Measurements from ENCODE around the gene IRF9.

IRF9 gene

GRCh38 chr14:24178399-24179178 lies 17.5 kb downstream of the IRF9 start:
- no peak for DNase-seq

GRCh38 chr14:24179294-24179960 lies 18.4 kb downstream of the IRF9 start:
- no peak for DNase-seq

DNA sequence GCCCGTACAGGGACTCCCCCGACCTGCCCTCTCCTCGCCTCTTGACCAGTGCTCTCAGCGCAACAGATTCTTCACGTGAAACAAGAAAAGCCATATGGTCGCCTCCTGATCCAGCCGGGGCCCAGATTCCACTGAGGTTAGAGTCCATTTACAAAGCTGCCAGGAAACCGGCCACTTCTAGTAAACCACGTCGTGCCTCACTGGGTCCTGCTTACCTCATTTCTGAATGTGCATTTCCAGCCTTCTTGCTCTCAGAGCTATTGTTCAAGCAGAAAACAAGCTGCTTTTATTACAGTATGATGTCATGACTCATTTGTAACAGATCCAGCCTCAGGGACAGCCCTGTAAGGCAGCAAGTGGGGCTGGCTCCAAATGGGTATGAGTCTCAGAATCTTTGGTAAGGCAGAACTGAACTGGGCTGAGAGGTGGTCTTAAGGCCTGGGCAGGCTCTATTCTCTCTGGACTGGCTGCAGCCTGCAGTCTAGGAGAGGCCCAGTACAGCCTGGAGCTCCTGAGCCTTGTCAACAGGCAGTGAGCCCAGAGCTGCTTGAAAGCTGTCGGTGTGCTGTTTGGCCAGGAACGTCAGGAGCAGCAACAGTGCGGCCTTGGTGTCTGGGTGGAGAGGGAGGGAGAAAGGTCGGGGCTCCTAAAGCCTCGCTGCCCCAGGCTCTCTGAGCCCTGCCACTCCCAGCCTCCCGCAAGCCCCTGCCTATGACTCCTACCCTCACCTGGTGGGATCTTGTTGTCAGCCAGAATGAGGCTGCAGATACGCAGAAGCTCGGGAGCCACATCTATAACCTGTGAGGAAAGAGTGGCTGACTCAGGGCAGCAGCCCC lies 19.1 kb downstream of the IRF9 start:
- DNase-seq = no peak

- DNase-seq = no peak
Observed at GRCh38 chr14:24181371-24182077, 20.5 kb downstream of the IRF9 start.

- DNase-seq = no peak
Observed at GRCh38 chr14:24182110-24182882, 21.2 kb downstream of the IRF9 start.

DNA sequence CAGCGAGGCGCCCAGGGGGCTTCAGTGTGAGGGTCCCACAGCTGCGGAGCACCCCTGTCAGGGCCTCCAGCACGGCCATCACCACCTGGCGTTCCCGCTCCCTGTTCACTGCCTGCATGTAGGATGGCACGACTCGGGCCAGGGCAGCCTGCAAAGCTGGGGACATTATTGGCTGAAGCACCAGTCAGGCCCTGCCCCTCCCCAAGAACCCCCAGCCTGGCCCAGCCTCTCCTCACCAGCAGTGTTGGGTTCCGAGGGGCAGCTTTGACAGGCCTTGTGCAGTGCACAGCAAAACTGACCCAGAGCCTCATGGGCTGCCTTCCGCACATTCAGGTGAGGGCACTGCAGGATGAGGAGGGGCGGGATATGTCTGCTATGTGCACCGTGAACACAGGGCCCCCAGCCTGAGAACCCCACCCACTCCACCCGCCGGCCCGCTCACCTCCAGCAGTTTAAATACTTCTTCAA lies 22.0 kb downstream of the IRF9 start:
- DNase-seq = no peak

DNA sequence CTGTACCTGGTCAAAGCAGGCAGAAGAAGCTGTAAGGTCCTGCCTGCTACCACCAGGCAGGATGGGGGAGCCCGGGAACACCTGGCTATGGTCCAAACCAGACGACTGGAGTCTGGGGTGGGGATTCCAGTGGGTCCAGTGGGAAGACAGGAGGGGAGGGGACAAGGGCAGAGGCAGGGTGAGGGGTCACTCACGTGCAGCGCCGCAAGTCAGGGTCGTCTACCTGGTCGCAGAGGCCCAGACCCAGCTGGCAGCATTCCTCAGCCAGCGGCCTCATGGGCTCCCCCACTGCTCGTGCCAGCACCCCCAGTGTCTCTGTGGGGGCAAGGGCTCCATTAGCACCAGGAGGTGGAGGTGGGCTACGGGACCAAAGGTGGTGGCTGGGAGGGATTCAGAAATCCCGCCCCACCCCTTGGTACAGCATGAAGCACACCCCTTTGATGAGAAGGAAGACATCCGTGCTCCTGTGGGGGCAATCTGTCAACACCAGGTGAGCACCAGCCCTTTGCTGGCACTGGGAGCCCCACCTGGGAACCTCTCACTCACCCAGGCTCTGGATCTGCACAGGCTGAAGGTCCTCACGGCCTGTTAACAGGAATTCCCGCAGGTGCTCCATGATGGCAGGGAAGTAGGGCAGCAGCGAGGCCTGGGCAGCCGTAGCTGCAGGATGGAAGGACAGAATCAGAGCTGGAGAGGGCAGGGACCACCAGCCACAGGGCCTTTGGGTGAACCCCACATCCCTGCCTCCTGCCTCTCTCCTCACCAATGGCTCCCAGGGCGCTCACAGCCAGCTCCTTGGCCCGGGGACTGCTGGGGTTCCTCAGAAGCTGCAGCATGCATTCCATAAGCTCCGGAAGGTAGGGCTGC lies 23.3 kb downstream of the IRF9 start:
- no peak for DNase-seq

GRCh38 chr14:24185026-24185425 lies 24.0 kb downstream of the IRF9 start:
- no peak for DNase-seq

DNA sequence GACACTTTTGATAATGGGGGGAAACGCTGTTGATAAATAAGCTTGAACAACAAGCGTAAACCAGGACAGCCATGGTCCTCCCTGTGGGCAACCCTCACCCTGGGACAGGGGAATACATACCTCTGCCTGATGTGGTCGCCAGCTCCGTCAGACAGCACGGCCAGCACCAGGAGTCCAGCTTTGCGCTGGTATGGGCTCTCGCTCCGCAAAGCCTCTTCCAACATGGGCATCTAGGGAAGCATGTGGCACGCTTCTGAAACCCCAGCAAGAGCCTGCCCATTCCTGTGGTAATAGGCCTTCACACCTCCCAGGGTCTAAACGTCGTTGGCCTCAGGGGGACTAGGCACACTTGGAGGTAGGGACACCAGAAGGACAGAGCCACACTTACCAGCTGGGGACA lies 24.7 kb downstream of the IRF9 start:
- no peak for DNase-seq

DNA sequence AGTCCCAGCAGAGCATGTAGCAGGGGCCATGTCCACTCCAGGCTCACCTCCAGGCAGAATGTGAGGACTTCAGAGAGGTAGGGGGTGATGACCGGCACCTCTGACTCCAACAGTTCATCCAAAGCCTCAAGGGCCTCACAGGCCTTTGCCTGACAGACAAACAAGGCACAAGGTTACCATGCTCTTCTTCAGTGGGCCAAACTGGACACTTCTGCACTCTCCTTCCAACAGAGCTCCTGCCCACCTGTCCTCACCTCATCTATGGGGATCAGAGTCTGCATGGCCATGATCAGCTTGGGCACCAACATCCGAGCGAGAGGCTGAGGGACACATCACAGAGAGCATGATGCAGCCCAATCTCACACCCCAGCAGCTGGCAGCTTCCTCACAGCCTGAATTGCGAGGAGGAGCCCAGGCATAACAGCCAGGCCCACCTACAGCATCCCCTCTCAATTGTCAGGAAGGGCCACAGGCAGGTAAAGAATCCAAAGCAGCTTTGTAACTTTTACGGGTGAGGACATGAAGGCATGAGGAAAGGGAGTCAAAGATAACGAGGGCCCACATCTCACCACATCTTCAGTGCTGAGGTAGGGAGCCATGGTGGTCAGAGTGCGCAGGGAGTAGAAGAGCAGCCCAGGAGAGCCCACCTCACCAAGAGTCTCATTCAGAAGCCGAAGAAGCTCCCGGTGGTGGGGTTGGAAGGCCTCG lies 25.9 kb downstream of the IRF9 start:
- no peak for DNase-seq

- DNase-seq = no peak
Observed at GRCh38 chr14:24187539-24187915, 26.5 kb downstream of the IRF9 start.

DNA sequence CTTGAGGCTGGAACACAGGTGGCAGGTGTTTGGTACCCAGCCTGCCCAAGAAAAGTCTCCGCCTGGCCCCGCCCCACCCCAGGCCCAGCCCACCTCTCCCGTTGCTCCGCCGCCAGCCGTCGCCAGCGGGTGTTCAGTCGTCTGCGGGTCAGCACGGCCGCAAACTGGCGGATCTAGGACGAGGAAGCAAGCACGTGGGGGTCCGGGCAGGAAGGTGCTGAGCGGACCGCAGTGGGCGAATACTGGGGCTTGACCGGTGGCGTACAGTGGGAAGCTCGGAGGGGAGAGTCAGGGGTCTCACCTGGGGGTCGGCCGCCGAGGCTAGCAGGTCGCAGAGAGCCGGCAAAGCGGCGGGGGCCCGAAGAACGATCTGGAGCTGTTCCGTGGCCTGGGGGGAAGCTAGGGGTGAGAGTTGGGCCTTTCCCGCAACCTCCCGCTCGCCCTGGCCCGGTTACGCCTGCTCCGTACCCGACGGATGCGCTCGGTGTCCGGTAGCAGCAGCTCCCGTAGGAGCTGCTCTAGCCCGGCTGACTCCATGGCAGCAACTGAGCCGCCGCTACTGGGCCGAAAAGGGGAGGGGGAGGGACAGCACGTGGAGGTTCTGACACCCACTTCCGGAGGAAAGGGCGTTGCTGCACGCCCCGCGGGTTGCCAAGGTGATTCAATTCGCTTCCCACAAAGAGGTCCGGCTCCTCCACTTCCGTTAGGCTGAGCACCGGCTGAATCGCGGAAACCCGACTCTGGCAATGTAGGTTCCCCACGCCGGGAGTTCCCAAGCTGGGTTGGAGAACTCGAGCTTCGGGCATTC lies 27.4 kb downstream of the IRF9 start, which contains the start of gene IPO4:
Gene IPO4 (minus strand): TSS at position 566 of the 808 bp plus-strand sequence. CDS start 29 bp downstream, at position 537.
- DNase-seq = peak; percentile 89

DNA sequence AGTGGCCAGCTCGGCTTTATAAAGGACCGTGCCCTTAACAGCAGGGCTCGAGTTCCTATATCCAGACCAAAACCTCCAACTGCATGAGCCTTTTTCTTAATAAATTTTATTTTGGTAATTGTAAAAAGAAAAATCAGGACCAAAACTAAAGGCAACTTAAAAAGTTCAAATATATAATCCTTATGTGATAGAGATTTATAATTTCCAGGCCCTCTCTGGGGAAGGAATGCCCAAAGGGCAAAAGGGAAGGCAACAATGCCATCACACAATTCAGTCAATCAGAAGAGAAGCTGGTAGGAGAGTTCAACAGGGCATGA lies 28.0 kb downstream of the IRF9 start:
- no peak for DNase-seq

GRCh38 chr14:24189460-24189859 lies 28.4 kb downstream of the IRF9 start:
- no peak for DNase-seq

- DNase-seq = no peak
Observed at GRCh38 chr14:24190416-24190815, 29.4 kb downstream of the IRF9 start.

DNA sequence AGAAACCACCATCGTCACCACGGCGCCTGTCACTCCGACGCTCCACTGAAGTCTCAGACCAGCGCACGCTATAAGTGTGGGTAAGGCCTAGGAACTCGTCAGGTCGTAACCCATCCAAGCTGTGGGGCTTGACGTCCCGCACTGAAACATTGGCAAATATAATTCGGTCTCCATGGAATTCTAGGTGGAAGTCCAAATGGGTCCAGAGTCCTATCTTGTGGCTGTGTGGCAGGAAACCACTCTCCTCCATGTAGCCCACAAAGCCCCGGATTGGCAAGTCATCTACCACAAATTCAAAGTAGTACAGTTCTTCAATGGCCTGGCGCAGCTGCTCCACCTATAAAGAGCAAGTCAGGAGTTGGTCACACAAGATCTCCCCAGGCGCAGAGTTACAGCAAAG lies 31.9 kb downstream of the IRF9 start:
- no peak for DNase-seq

DNA sequence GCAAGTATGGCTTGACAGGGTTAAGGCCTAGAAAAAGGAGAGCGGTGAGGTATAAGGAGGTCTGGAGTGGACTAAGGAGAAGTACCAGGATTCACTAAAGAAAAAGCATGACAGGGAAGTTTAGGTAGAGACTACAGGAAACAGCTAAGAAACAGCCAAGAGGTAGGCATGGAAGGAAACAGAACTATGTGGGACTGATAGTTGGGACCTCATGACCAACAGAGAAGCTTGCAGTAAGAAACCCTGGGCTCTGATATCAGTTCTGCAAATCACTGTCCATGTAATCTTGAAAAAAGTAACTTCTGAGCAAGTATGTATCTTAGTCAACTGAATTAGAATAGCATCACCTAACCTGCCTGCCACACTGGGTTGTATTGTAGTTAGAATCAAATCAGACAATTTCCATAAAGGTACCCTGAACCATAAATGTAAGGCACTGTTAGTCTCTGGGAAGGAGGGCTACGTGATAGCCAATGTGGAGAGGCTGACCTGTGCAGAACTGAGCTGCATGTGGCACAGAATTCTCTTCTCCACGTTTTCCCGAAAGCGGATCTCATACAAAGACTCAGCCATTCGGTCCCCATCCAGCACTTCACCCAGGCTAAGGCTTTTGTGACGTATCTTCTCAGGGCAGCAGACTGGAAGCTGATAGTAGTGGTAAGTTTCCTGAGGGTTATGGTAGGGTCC lies 33.3 kb downstream of the IRF9 start:
- DNase-seq = no peak

GRCh38 chr14:24194873-24195185 lies 33.8 kb downstream of the IRF9 start:
- DNase-seq = no peak

All from stimulated activated CD4-positive, alpha-beta T cell treated with anti-CD3 and anti-CD28 coated beads, Interleukin-12 subunit alpha, Interleukin-12 subunit beta, amount 100 ng/mL, for 4 hours (primary cell).